Stomach (tissue), 9 donors: ENCODE results near the gene DET1. TPM values are rescaled to one million over a fixed set of nuclear protein-coding genes. Genes with fewer than 3 reads are reported as not detected.
A peak's percentile ranks its signal among the peaks of the same experiment; 100 is the strongest.
"Not testable (repeated sequence)": the region's sequence is repeated elsewhere in the genome, so short reads cannot be mapped to it uniquely, and the experiment has no call there.

Source experiments
- DNase-seq, 2 donors: peaks; one replicate each; pipeline versions ENCODE4 v3.0.0 to v3.0.0-alpha.2; 2013 to 2019
- H3K27ac ChIP-seq, 5 donors: fragments of 200-600 bp in 4 of 5; sonication (generic) in 4 of 5; one replicate each; pipeline ENCODE4 v1.5.1; 2013 to 2019; ENCODE audit warnings: mild to moderate bottlenecking in 1 of 5, moderate library complexity in 1 of 5
- H3K27me3 ChIP-seq, 3 donors: fragments of 200-600 bp; sonication (generic); one replicate each; pipeline ENCODE4 v1.5.1; 2017 to 2019; ENCODE audit warnings: mixed run types in 1 of 3
- H3K36me3 ChIP-seq, 4 donors: fragments of 200-600 bp; sonication (generic); 1 replicate in 3 of 4; 2 replicates in 1 of 4; pipeline ENCODE4 v1.5.1; 2016 to 2019
- H3K4me1 ChIP-seq, 4 donors: fragments of 200-600 bp; sonication (generic); one replicate each; pipeline ENCODE4 v1.5.1; 2016 to 2019
- H3K4me3 ChIP-seq, 4 donors: fragments of 200-600 bp; sonication (generic) in 3 of 4; one replicate each; pipeline ENCODE4 v1.5.1; 2016 to 2019; ENCODE audit warnings: mild to moderate bottlenecking in 1 of 4
- H3K9me3 ChIP-seq, 4 donors: fragments of 200-600 bp; sonication (generic); one replicate each; pipeline ENCODE4 v1.5.1; 2016 to 2019
- CTCF ChIP-seq, 7 experiments: fragments of 450-650 bp in 4 of 7; fragments of 200-600 bp in 3 of 7; sonication (generic) in 3 of 7; IDR thresholded peaks; one replicate each; pipeline ENCODE4 v1.5.1; 2016 to 2019; ENCODE audit warnings: antibody characterized with exemption in 7 of 7, control low read depth in 2 of 7, mild to moderate bottlenecking in 1 of 7
- EP300 ChIP-seq: sonication (generic); formaldehyde crosslinking; IDR thresholded peaks from one replicate; pipeline ENCODE4 v1.6.1; 2017; ENCODE audit warnings: antibody characterized with exemption
- POLR2A ChIP-seq, 4 donors: fragments of 450-650 bp; IDR thresholded peaks; one replicate each; pipeline ENCODE4 v1.6.1; 2016; ENCODE audit warnings: antibody characterized with exemption in 4 of 4, control low read depth in 2 of 4, mild to moderate bottlenecking in 1 of 4, moderate library complexity in 1 of 4
- POLR2AphosphoS5 ChIP-seq, 3 donors: sonication (generic); formaldehyde crosslinking; IDR thresholded peaks; one replicate each; pipeline ENCODE4 v1.6.1; 2016; ENCODE audit warnings: antibody characterized with exemption in 3 of 3
- WGBS, 5 donors: extraction: QIAGEN DNeasy Blood & Tissue Kit in 3 of 5; methylation state at CpG; one replicate each; pipeline versions ENCODE4 v1.1.5 to v1.1.7; 2013 to 2018; 5-methylcytosine and 5-hydroxymethylcytosine counted together
- intact Hi-C: fragments of 100-400 bp; cut with DNase I; formaldehyde crosslinking; loops from one replicate; pipeline ENCODE4 v1.15.1; 2023; ENCODE audit warnings: low total_unique reads
- polyA plus RNA-seq, 3 donors: library from polyadenylated mRNA; stranded (reverse); fragments of 200-250 nt; gene quantifications; one replicate each; pipeline ENCODE4 v1.2.3, GENCODE V29; 2013
- total RNA-seq, 5 donors: library from RNA; depleted of rRNA; stranded (reverse); fragments of >200 nt; gene quantifications; one replicate each; pipeline versions ENCODE4 v1.1.0 to v1.2.3, GENCODE V29; 2014 to 2016
- donor health status: healthy with polysubstance abuse.
- donor health status: Bipolar disorder and iron deficiency.
- donor health status: healthy.

Gene DET1
- total and polyA plus RNA-seq, 8 donors: 2.2 to 11.6 (median 3.1) TPM

GRCh38 chr15:88563638-88564037 lies 17.2 kb upstream of the DET1 start:
- TF ChIP-seq POLR2AphosphoS5 (IDR thresholded peaks at IDR 0.05): no peak
- TF ChIP-seq EP300: no peak
- no peak for TF ChIP-seq CTCF (IDR thresholded peaks at IDR 0.05)
- TF ChIP-seq POLR2A (IDR thresholded peaks at IDR 0.05): no peak
- Histone ChIP-seq H3K4me3 (no peak overlapping the region), H3K27ac (no peak overlapping the region), H3K36me3 (no peaks in the 10 kb centered on the region), H3K9me3 (no peaks in the 10 kb centered on the region), H3K4me1 (no peaks in the 10 kb centered on the region), H3K27me3 (no peaks in the 10 kb centered on the region)
- intact Hi-C loops: no loop called here
- peak in 1 of 2 donors; percentile 31 for DNase-seq
- 42 to 56% (median 49%) methylated on average over 5 of the region's 5 CpGs for WGBS, 5 donors

- WGBS, 5 donors: 86 to 95% (median 90%) methylated on average over 3 to 9 of the region's 9 CpGs
Observed at GRCh38 chr15:88559565-88559964, 13.1 kb upstream of the DET1 start.

GRCh38 chr15:88558026-88558425 lies 11.5 kb upstream of the DET1 start:
- H3K27me3 ChIP-seq, H3K36me3 ChIP-seq, intact Hi-C loops, H3K4me1 ChIP-seq, DNase-seq, H3K9me3 ChIP-seq, H3K27ac ChIP-seq, H3K4me3 ChIP-seq: not testable (repeated sequence)
- WGBS, 5 donors: 71 to 94% (median 84%) methylated on average over 1 of the region's 1 CpG

More at GRCh38 chr15:88559565-88559964, 13.1 kb upstream of the DET1 start:
- H3K27me3 ChIP-seq, DNase-seq, H3K36me3 ChIP-seq, intact Hi-C loops, H3K4me1 ChIP-seq, H3K4me3 ChIP-seq, H3K27ac ChIP-seq, H3K9me3 ChIP-seq: not testable (repeated sequence)

- H3K9me3 ChIP-seq, H3K4me3 ChIP-seq, H3K27me3 ChIP-seq, DNase-seq, H3K36me3 ChIP-seq, intact Hi-C loops, H3K27ac ChIP-seq: not testable (repeated sequence)
- H3K4me1 ChIP-seq: peaks cover 0 to 30% (median 14%) of the 10 kb centered on the region in 4 donors
- 30 to 58% (median 49%) methylated on average over 1 of the region's 1 CpG for WGBS, 5 donors
Observed at GRCh38 chr15:88548009-88548408, 1.5 kb upstream of the DET1 start.

GRCh38 chr15:88545578-88546247 lies 768 bp downstream of the DET1 start:
- intact Hi-C loops: not testable (repeated sequence)
- 4 to 9% (median 6%) methylated on average over 7 of the region's 8 CpGs for WGBS, 5 donors

GRCh38 chr15:88543065-88543776 lies 3.3 kb downstream of the DET1 start:
- Histone ChIP-seq H3K9me3 (no peaks in the 10 kb centered on the region), H3K4me1 (peaks cover 0 to 36% (median 17%) of the 10 kb centered on the region in 4 donors), H3K36me3 (no peaks in the 10 kb centered on the region), H3K27ac (peak overlapping the region in 3 of 5 donors; percentile 42 to 81 (median 58)), H3K4me3 (no peak overlapping the region), H3K27me3 (no peaks in the 10 kb centered on the region)
- DNase-seq: no peak
- 78 to 89% (median 82%) methylated on average over 13 of the region's 13 CpGs for WGBS, 5 donors
- TF ChIP-seq POLR2AphosphoS5 (IDR thresholded peaks at IDR 0.05) (no peak), EP300 (no peak), POLR2A (IDR thresholded peaks at IDR 0.05) (no peak), CTCF (IDR thresholded peaks at IDR 0.05) (no peak)
- intact Hi-C loops: no loop called here

More at GRCh38 chr15:88545578-88546247, 768 bp downstream of the DET1 start:
- Histone ChIP-seq H3K27ac (peak overlapping the region; percentile 83 to 96 (median 90)), H3K4me1 (peaks cover 0 to 36% (median 17%) of the 10 kb centered on the region in 4 donors), H3K4me3 (peak overlapping the region; percentile 67 to 86 (median 76))
- DNase-seq, H3K9me3 ChIP-seq, H3K36me3 ChIP-seq, H3K27me3 ChIP-seq: not testable (repeated sequence)
